K562 (cell line): ENCODE data around the gene HAGHL. TPM values are rescaled to one million over a fixed set of nuclear protein-coding genes. Genes with fewer than 3 reads are reported as not detected.

Source experiments
- CTBP1 ChIP-seq: fragments of 450-650 bp; IDR thresholded peaks from 2 replicates; pipeline ENCODE4 v1.6.1; 2016; ENCODE audit warnings: borderline replicate concordance
- E2F6 ChIP-seq, 2 experiments: IDR thresholded peaks; 2 replicates each; pipeline ENCODE4 v1.6.1; 2011; ENCODE audit warnings: borderline replicate concordance in 1 of 2, control low read depth in 1 of 2, low read depth in 1 of 2, low read length in 1 of 2, mild to moderate bottlenecking in 1 of 2, mixed read lengths in 1 of 2, moderate library complexity in 1 of 2; ENCODE audit not compliant: insufficient read depth in 1 of 2, insufficient read length in 1 of 2, poor library complexity in 1 of 2, severe bottlenecking in 1 of 2; ENCODE audit errors: extremely low read depth in 1 of 2
- FIP1L1 ChIP-seq: fragments of 200-400 bp; formaldehyde crosslinking; IDR thresholded peaks from 2 replicates; pipeline ENCODE4 v1.6.1; 2018; ENCODE audit warnings: mild to moderate bottlenecking, low read depth, low read length; ENCODE audit not compliant: poor library complexity, severe bottlenecking
- FOXK1 ChIP-seq: sonication (generic); formaldehyde crosslinking; IDR thresholded peaks from 2 replicates; pipeline ENCODE4 v1.8.0; 2022; ENCODE audit warnings: missing genetic modification reagents, mild to moderate bottlenecking, borderline replicate concordance
- HDAC1 ChIP-seq, 2 experiments: fragments of 450-650 bp; IDR thresholded peaks; 2 replicates each; pipeline ENCODE4 v1.6.1; 2016 to 2017; ENCODE audit warnings: inconsistent platforms in 1 of 2, mild to moderate bottlenecking in 1 of 2, moderate library complexity in 1 of 2
- JUN ChIP-seq, 2 experiments: sonication (generic) in 1 of 2; formaldehyde crosslinking in 1 of 2; IDR thresholded peaks; 2 replicates each; pipeline versions ENCODE4 v1.6.1 to v1.8.0; 2012 to 2022; ENCODE audit warnings: borderline replicate concordance in 2 of 2, mild to moderate bottlenecking in 2 of 2, improper control_type of control experiment in 1 of 2, low read depth in 1 of 2, low read length in 1 of 2, missing genetic modification reagents in 1 of 2
- MAZ ChIP-seq, 2 experiments: fragments of 450-650 bp in 1 of 2; sonication (generic) in 1 of 2; formaldehyde crosslinking; IDR thresholded peaks in 1 of 2; conservative IDR thresholded peaks in 1 of 2; 2 replicates each; pipeline versions ENCODE4 v1.4.0 to v1.5.0; 2020; ENCODE audit warnings: mild to moderate bottlenecking in 1 of 2, missing genetic modification reagents in 1 of 2
- MYC ChIP-seq, 2 experiments: fragments of 250-450 bp in 1 of 2; sonication (Bioruptor Pico) in 1 of 2; IDR thresholded peaks; 2 replicates each; pipeline versions ENCODE4 v1.5.1 to v1.6.1; 2012 to 2021; ENCODE audit warnings: low read depth in 2 of 2, borderline replicate concordance in 1 of 2, improper control_type of control experiment in 1 of 2, low read length in 1 of 2, mild to moderate bottlenecking in 1 of 2, moderate library complexity in 1 of 2
- MYNN ChIP-seq, 2 experiments: sonication (generic); formaldehyde crosslinking in 1 of 2; IDR thresholded peaks; 2 replicates each; pipeline versions ENCODE4 v1.5.0 to v1.6.1; 2016 to 2020; ENCODE audit warnings: antibody characterized with exemption in 1 of 2, missing genetic modification reagents in 1 of 2
- NR2C1 ChIP-seq, 2 experiments: fragments of 450-650 bp; IDR thresholded peaks; 2 replicates each; pipeline ENCODE4 v1.6.1; 2017; ENCODE audit warnings: mild to moderate bottlenecking in 2 of 2, antibody characterized with exemption in 1 of 2, inconsistent platforms in 1 of 2, missing compliant biosample characterization in 1 of 2, missing genetic modification characterization in 1 of 2
- RAD21 ChIP-seq, 2 experiments: fragments of 250-450 bp in 1 of 2; fragments of 450-650 bp in 1 of 2; sonication (Bioruptor Pico) in 1 of 2; formaldehyde crosslinking in 1 of 2; IDR thresholded peaks in 1 of 2; conservative IDR thresholded peaks in 1 of 2; 2 replicates each; pipeline versions ENCODE4 v1.4.0 to v1.8.0; 2020 to 2022; ENCODE audit warnings: mild to moderate bottlenecking in 2 of 2, moderate library complexity in 1 of 2
- ZNF174 ChIP-seq: fragments of 250-450 bp; sonication (Bioruptor Pico); IDR thresholded peaks from 2 replicates; pipeline ENCODE4 v1.4.0; 2020; ENCODE audit warnings: mild to moderate bottlenecking
- ZNF780A ChIP-seq: fragments of 250-450 bp; sonication (Bioruptor Pico); IDR thresholded peaks from 2 replicates; pipeline ENCODE4 v1.5.0; 2021; ENCODE audit warnings: mild to moderate bottlenecking
- polyA plus RNA-seq, 8 experiments: library from polyadenylated mRNA; depleted of rRNA in 4 of 8; stranded (reverse) in 5 of 8; unstranded in 3 of 8; fragments of >200 nt; fragmentation: Nextera tagmentation in 2 of 8; fragmentation: Illumina TruSeq in 1 of 8; extraction: Ambion mirVana in 2 of 8; extraction: Trizol in 1 of 8; gene quantifications; 2 replicates each; pipeline versions ENCODE4 v1.2.1 to v1.2.3, GENCODE V29; 2011 to 2014; ENCODE audit warnings: inconsistent platforms in 1 of 8, missing spikeins in 1 of 8
- total RNA-seq, 7 experiments: library from RNA; depleted of rRNA in 6 of 7; stranded (reverse); fragments of >200 nt in 6 of 7; fragmentation: Illumina TruSeq in 2 of 7; extraction: Trizol in 2 of 7; gene quantifications; 2 replicates each; pipeline versions ENCODE4 v1.2.1 to v1.2.3, GENCODE V29; 2011 to 2021; ENCODE audit warnings: low replicate concordance in 1 of 7

HAGHL gene
- total and polyA plus RNA-seq, 9 of the 15 experiments (the other 6 are each of a cell fraction or from before 2014, with no cell fraction given), result 0.31 to 83.4 (median 20.7) TPM

- TF ChIP-seq RAD21 (CRISPR knock-in tag; conservative IDR thresholded peaks at IDR 0.05 in 1 of 2, IDR thresholded peaks at IDR 0.05 in 1 of 2) (no peak), ZNF780A (CRISPR knock-in tag) (no peak), MAZ (CRISPR knock-in tag; conservative IDR thresholded peaks at IDR 0.05 in 1 of 2, IDR thresholded peaks at IDR 0.05 in 1 of 2) (peak; percentile 25 to 59; a peak in 2 of 4 replicates), FIP1L1 (peak; percentile 79), ZNF174 (CRISPR knock-in tag) (no peak), NR2C1 (IDR thresholded peaks at IDR 0.05) (no peak), NR2C1 (tag; IDR thresholded peaks at IDR 0.05) (0 out of 2 replicates have a peak, but pooled peaks have one; percentile 6), HDAC1 (IDR thresholded peaks at IDR 0.05) (peak in 1 of 2 experiments; percentile 41; a peak in 2 of 4 replicates), MYNN (IDR thresholded peaks at IDR 0.05) (peak; percentile 40; the same call in 1 of the 2 replicates), MYNN (CRISPR knock-in tag; IDR thresholded peaks at IDR 0.05) (no peak), JUN (IDR thresholded peaks at IDR 0.05; ENCODE audit: borderline replicate concordance, low read depth, low read length) (no peak), JUN (CRISPR knock-in tag; IDR thresholded peaks at IDR 0.05; ENCODE audit: borderline replicate concordance) (0 out of 2 replicates have a peak, but pooled peaks have one; percentile 58), E2F6 (IDR thresholded peaks at IDR 0.05; ENCODE audit: borderline replicate concordance in 1 of 2, extremely low read depth in 1 of 2, insufficient read depth in 1 of 2, insufficient read length in 1 of 2, low read depth in 1 of 2, low read length in 1 of 2, poor library complexity in 1 of 2, severe bottlenecking in 1 of 2) (peak in 1 of 2 experiments; percentile 16), MYC (IDR thresholded peaks at IDR 0.05; ENCODE audit: low read depth, low read length) (peak; percentile 71), MYC (CRISPR knock-in tag; IDR thresholded peaks at IDR 0.05; ENCODE audit: borderline replicate concordance, low read depth) (peak; percentile 82; the same call in 1 of the 2 replicates), CTBP1 (peak; percentile 50; the same call in 1 of the 2 replicates), FOXK1 (CRISPR knock-in tag) (0 out of 2 replicates have a peak, but pooled peaks have one; percentile 40)
Measured at GRCh38 chr16:727291-727977, 528 bp downstream of the HAGHL start (continued).
